ENCODE results near the gene PRAMEF6.
"Not testable (repeated sequence)": the region's sequence is repeated elsewhere in the genome, so short reads cannot be mapped to it uniquely, and the experiment has no call there.

Gene PRAMEF6

GRCh38 chr1:12947480-12947879 lies at the start of gene PRAMEF6:
PRAMEF6 (minus strand) TSS chr1:12947580; CDS start chr1:12942518, 5,062 bp downstream.
- in situ Hi-C loops (cut with MboI; ENCODE audit: low sequenced_read_pairs): not testable (repeated sequence)

- in situ Hi-C loops (cut with MboI; ENCODE audit: low sequenced_read_pairs): not testable (repeated sequence)
Observed at GRCh38 chr1:12924368-12924767, 23.0 kb downstream of the PRAMEF6 start.

- in situ Hi-C loops (cut with MboI; ENCODE audit: low sequenced_read_pairs): not testable (repeated sequence)
Observed at GRCh38 chr1:12921749-12922148, 25.6 kb downstream of the PRAMEF6 start.

GRCh38 chr1:12916310-12916709 lies 31.1 kb downstream of the PRAMEF6 start, which contains the start of gene PRAMEF7:
PRAMEF7 (plus strand) TSS chr1:12916610; CDS start chr1:12917693, 1,083 bp downstream.
- in situ Hi-C loops (cut with MboI; ENCODE audit: low sequenced_read_pairs): not testable (repeated sequence)

GRCh38 chr1:12903793-12904572 lies 43.4 kb downstream of the PRAMEF6 start:
- in situ Hi-C loops (cut with MboI; ENCODE audit: low sequenced_read_pairs): not testable (repeated sequence)

- in situ Hi-C loops (cut with MboI; ENCODE audit: low sequenced_read_pairs): not testable (repeated sequence)
Observed at GRCh38 chr1:12899186-12899585, 48.2 kb downstream of the PRAMEF6 start.

GRCh38 chr1:12898170-12898569 lies 49.2 kb downstream of the PRAMEF6 start, which contains the start of gene PRAMEF10:
PRAMEF10 (minus strand) TSS chr1:12898270; CDS start chr1:12895847, 2,423 bp downstream.
- in situ Hi-C loops (cut with MboI; ENCODE audit: low sequenced_read_pairs): not testable (repeated sequence)

Measured in HL-60/S4 treated with retinoic acid at 250 ng/mL for 4 days and 3 days (cell line).